ENCODE results near the gene CLK2. TPM values are rescaled to one million over a fixed set of nuclear protein-coding genes. Genes with fewer than 3 reads are reported as not detected.

The CLK2 gene
- total RNA-seq, 1 experiment from 2014 or later = 72.6 TPM

- no peak overlapping the region for H3K9ac ChIP-seq (ENCODE audit: low read length)
- H3K9me2 ChIP-seq (ENCODE audit: insufficient read depth) = no peaks in the 10 kb centered on the region
- DNase-seq (ENCODE audit: low read depth, low spot score) (no peak), ATAC-seq (no peak)
- ChIA-PET RAD21 (ENCODE audit: low non-redundant PET in 1 of 2, low total read pairs in 2 of 2, uncharacterized antibody in 2 of 2, unreplicated experiment in 2 of 2) (no interaction called here), POLR2A (no interaction called here), CTCF (no interaction called here)
- H3K27me3 ChIP-seq (ENCODE audit: insufficient read depth, low read length) = no peaks in the 10 kb centered on the region
- no TSS peak for BruUV-seq (replicated peaks)
- no peaks in the 10 kb centered on the region; a peak in 1 of 4 replicates for H3K4me1 ChIP-seq (ENCODE audit: control insufficient read depth in 1 of 2, insufficient read depth in 2 of 2, low read length in 2 of 2)
- no peaks in the 10 kb centered on the region for H3K36me3 ChIP-seq (ENCODE audit: control insufficient read depth in 1 of 2, insufficient read depth in 2 of 2, low read length in 2 of 2)
- TF ChIP-seq EGR1 (IDR thresholded peaks at IDR 0.05; ENCODE audit: low read depth) = no peak
- TF ChIP-seq, protein P1, sequence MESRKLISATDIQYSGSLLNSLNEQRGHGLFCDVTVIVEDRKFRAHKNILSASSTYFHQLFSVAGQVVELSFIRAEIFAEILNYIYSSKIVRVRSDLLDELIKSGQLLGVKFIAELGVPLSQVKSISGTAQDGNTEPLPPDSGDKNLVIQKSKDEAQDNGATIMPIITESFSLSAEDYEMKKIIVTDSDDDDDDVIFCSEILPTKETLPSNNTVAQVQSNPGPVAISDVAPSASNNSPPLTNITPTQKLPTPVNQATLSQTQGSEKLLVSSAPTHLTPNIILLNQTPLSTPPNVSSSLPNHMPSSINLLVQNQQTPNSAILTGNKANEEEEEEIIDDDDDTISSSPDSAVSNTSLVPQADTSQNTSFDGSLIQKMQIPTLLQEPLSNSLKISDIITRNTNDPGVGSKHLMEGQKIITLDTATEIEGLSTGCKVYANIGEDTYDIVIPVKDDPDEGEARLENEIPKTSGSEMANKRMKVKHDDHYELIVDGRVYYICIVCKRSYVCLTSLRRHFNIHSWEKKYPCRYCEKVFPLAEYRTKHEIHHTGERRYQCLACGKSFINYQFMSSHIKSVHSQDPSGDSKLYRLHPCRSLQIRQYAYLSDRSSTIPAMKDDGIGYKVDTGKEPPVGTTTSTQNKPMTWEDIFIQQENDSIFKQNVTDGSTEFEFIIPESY (IDR thresholded peaks at IDR 0.05; ENCODE audit: extremely low read depth, insufficient replicate concordance, low read length) = no peak
- no peak for TF ChIP-seq ZFX (IDR thresholded peaks at IDR 0.05)
- no peak for TF ChIP-seq CBX3 (IDR thresholded peaks at IDR 0.05; ENCODE audit: low read depth)
- no peak for TF ChIP-seq EZH2 (IDR thresholded peaks at IDR 0.05)
- TF ChIP-seq POLR2A (IDR thresholded peaks at IDR 0.05; ENCODE audit: borderline replicate concordance, extremely low read depth, insufficient read depth, insufficient read length) = no peak
- no peak for TF ChIP-seq ATF3 (IDR thresholded peaks at IDR 0.05)
- TF ChIP-seq SRF (IDR thresholded peaks at IDR 0.05; ENCODE audit: low read depth) = no peak
- TF ChIP-seq REST (IDR thresholded peaks at IDR 0.05; ENCODE audit: low read depth) = no peak
- TF ChIP-seq, protein P2, sequence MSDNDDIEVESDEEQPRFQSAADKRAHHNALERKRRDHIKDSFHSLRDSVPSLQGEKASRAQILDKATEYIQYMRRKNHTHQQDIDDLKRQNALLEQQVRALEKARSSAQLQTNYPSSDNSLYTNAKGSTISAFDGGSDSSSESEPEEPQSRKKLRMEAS (IDR thresholded peaks at IDR 0.05) = no peak
- no peaks in the 10 kb centered on the region for H4K20me1 ChIP-seq (ENCODE audit: insufficient read depth)
- H3K4me3 ChIP-seq (replicated peaks in 1 of 2; ENCODE audit: low read depth in 1 of 2, low read length in 2 of 2) = no peak overlapping the region
- H3K9me3 ChIP-seq (ENCODE audit: control insufficient read depth in 1 of 2, insufficient read depth in 1 of 2, low read depth in 1 of 2, low read length in 2 of 2) = no peaks in the 10 kb centered on the region
- H3K27ac ChIP-seq (ENCODE audit: low read depth, low read length) = no peak overlapping the region
- H3K4me2 ChIP-seq (ENCODE audit: low read length) = no peak overlapping the region
- no peak overlapping the region for H2AFZ ChIP-seq (ENCODE audit: low read depth, low read length, poor library complexity, severe bottlenecking)
- no peaks in the 10 kb centered on the region for H3K79me2 ChIP-seq (ENCODE audit: insufficient read depth, low read length)
- intact Hi-C loops (cut with micrococcal nuclease) = no loop called here
These were observed 21.3 kb upstream of the CLK2 start for GRCh38 chr1:155294520-155295182.
